Activated effector memory CD4-positive, alpha-beta T cell treated with anti-CD3 and anti-CD28 coated beads, Interleukin-2, amount 50 U/mL, for 16 hours (primary cell): ENCODE results near the gene KCNJ1.
A peak's percentile ranks its signal among the peaks of the same experiment; 100 is the strongest.

Experiments used
- DNase-seq: peaks from one replicate; pipeline ENCODE4 v3.0.0-alpha.2; 2020

The KCNJ1 gene

DNA sequence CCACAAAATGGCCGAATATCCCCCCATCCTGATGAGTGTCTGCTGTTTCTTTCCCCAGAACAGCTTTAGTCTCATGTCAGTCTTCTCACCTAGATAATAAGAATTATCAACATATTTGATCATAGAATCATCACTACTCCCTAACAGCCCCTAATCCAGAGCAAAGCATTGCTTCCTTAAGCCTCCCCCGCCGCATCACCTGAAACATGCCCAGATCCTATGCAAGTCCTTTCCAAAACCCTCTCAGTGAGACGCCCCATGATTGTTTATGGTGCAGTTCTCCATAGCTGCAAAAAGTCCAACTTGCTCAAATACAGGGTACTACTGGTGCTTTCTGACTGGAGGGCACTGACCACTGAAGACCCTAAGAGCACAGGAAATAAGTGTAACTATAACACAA, 20.1 kb downstream of the KCNJ1 start:
- DNase-seq, result no peak

- no peak for DNase-seq
Observed at GRCh38 chr11:128845334-128845780, 21.7 kb downstream of the KCNJ1 start.

DNA sequence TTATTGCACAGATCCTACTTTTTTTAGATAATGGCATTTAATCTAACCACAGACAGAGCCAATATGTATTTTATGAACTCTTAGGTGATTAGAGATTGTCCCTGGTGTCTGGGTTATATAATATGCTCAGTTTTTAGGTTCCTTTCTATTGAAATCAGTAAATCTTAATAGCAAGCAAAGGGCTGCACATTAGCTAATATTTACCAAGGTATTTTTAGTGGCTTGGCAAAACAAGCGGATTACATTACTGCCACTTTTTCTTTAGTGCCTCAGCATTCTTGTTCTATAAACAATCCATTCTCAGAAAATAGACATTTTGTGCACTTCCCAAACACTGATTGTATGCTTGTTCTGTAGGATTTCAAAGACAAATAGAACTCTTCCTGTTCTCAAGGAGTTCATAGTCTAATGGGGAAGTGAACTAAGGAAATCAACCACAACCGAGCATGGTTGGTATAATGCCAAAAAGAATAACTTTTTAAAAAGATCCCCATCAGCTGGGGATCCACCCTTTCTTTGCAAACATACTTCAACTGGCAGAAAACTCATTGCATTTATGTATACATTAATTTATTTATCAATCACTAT, 23.8 kb downstream of the KCNJ1 start:
- no peak for DNase-seq

DNA sequence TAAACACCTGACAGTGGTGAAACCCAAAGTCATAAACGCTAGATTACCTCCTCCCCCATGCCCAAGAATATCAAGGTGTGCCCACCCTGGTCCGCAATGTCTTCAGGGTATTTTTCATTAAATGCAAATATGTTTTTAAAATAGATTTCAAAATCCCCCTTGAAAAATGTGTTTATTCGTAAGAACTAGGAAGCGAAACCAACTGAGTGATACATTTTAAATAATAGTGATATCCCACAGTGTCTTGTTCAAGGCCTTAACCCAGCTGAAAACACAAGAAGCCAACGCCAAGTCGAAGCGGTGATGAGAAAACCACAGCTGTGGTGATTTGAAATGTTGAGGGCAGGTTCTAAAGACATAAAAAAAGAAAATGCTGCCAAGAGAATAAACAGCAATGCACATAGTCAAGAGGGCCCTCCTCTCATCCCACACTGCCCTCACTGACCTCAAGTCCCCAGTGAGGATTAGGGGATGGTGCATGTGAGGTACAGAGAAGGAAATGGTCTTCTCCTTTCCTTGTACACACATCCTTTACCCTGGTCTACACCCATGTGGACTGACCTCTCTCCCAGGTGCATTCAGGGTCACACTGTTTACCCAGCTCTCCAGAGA, 25.5 kb downstream of the KCNJ1 start:
- no peak for DNase-seq

DNA sequence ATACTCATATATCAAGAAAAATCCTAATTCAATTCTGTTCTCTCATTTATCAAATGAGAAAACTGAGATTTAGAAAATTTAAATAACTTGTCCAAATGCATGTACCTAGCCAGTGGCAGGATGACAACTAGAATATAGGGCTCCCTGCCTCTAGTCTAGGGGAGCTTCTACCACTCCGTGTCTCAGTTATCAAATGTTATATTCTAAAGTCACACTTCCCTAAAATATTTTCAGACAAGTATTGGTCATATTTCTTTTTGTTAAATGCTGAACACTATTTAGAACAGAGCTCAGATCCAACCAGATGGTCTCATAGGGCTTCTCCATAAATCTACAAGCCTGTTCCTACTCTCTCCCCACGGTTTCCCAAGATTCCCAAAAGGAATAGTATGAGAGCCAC, 26.3 kb downstream of the KCNJ1 start:
- no peak for DNase-seq

- DNase-seq, result no peak
Observed at GRCh38 chr11:128840137-128840536, 27.0 kb downstream of the KCNJ1 start.

DNA sequence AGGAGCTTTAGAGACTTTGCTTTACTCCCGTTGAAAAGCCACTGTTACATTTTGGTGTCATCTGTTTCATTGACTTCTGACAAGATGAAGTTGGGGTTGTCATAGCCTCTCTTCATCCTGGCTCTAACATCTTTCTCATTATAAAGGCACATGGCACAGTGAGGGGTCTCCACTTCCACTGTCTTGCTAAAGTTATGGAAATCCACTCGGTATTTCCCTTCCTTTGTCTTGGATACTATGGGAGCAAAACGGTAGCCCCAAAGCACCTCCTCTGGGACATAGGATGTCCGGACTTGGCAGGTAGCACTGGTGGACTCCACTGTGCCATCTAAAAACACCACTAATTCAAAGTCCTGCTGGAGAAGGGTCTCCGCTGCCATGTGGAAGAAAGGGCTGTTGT, 28.0 kb downstream of the KCNJ1 start:
- DNase-seq, result no peak

DNA sequence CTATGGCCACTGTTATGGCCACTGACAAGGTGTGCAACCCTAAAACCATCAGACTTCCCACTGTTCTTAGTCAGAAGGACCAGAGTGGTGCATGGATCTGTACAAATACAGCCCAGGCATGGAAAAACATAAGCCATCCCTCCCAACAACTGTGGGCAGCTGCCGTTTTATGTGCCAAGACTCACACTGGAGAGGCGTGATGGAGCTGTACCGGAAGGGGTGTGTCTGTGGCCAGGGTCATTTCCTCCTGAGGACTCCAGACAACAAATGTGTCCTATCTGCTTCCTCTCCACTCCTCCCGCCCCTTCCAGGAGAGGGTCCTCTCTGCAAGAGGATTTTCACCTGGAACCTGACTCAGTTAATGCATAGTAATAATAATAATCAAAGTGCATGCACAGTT, 29.5 kb downstream of the KCNJ1 start:
- DNase-seq, result peak; percentile 69

DNA sequence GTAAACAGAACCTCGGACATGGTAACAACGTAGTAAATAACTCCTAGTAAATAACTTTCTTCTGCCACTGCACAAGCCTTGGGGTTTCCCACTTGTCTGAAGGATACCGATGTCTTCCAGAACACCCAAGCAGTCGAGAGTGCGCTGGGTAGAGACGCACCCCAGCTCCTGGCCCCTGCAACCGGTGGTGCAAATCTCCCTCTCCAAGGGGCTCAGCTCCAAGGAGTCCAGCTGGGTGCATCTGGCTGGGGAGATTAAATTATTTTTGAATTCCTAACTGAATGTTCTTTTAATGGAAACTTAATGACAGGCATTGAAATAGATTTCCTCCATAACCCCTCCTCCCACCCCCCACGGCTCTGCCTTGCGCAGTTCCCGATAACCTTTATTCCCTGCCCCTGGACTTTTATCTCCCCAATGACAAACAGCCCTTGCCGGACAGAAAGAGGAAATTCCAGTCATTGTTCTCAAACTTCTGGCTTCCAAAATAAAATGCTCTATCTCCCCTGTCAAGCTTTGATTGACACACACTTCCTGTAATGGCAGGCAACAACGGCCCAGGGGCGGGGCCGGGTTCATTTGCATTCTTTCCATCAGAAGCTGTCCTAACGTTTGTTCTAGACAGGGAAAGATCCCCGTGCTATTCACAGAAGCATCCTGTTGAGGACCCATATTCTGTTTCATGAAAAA, 31.2 kb downstream of the KCNJ1 start:
- DNase-seq, result no peak

DNA sequence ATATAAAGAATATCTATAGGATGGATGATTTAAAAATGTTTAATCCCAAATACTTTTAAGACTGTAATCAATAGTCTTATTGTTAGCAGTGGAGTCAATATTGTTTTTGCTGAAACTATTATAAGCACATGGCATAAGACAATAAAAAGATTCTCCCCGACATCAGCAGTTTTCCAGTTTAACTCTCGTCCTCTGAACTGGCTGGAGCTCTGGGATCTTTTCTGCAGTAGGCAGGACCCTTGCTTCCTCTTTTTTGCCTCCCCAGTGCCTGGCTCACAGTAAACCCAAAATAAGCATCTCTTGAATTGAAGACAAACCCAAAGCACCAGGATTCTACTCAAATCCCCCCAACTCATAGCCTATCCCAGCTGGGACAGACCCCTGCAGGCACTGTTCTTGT, 32.9 kb downstream of the KCNJ1 start:
- DNase-seq, result no peak

DNA sequence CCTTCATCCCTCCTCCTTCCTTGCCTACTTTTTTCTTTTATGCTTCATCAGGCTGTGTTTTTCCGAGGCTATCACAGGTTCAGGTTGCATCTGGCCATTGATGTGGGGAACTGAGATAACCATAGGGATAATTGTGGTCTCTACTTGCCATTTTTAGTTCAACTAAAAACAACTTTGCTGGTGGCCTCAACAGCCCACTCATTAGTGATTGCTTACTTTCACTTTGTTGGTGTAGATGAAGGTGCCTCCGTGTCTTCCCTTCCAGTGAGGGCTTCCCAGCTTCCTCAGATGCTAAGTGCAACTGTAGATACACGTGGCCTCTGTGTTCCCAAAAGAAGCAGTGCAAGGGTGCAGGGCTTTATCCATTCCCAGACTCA, 35.0 kb downstream of the KCNJ1 start:
- DNase-seq, result no peak

DNA sequence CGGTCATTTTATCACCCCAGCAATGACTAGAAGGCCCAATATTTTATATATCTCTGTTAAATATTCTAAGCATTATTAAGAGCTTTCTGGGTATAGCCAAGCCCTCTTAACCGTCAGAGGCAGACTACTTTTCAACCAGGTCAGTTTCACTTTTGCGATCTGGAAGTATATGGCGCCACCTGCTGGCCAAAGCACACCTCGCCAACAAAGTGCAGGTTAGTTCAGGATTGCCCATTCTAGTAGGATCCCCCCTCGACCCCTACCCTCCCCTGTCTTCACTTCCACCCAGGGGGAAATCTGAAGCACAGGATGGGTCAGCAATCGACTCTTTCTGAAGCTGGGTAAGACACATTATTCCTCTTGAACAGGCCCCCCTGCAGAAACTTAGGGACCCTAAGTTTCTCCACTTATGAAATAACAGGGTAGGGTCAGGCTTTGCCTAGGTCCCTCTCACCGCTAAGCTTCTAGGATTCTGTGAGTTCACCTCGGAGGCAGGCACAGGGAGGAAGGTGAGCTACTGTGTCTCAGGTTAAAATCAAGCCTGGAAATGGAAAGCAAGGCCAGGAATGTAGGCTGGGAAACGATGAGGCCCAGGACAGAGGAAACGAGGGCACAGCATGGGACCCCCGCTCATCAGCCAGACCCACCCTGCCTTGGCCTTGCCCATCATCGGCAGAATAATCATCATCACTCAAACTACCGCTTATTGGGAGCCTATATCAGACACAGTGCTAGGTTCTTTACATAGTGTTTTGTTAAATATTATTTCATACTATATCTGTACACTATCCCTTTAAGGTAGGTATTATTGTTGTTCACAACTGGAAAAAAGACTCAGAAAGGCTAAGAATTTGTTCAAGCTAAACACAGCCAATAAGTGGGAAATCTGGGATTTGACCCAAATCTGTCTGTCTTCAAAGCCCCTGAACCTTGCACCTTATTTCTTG, 35.6 kb downstream of the KCNJ1 start:
- peak; percentile 96 for DNase-seq

DNA sequence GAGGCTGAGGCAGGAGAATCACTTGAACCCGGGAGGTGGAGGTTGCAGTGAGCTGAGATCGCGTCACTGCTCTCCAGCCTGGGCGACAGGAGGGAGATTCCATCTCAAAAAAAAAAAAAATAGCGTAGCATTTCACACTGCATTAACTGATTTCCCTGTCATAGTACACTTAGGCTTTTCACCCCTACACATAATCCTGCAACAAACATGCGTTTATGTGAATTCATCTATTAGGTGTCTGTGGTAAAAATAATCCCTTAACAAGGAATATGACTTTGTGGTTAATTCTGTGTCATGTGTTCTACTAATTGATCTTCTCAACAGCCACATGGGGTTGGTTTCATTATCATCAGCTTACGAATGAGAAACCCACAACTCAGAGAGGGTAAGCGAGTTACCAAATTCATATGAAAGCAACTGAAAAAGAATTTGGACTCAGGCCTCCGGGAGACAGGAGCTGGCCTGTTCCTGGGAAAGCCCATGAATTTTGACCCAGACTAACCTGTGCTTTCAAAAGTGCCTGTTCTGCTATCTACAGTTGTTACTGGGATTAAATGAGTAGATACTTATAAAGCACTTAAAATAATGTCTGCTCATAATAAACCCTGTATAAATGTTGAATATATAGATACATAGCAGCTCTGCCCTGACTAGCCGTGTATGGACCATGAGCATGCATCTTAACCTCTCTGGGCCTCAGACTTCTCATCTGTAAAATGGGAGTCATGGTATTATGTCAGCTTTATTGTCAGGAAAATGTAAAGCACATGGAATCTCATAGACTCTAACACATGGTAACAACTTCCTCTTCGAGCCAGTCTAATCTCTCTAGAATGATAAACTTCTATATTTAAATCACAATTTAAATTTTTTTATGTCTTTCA, 36.6 kb downstream of the KCNJ1 start:
- DNase-seq, result no peak

- DNase-seq, result no peak
Observed at GRCh38 chr11:128828350-128828749, 38.7 kb downstream of the KCNJ1 start.

GRCh38 chr11:128827191-128827893, 39.8 kb downstream of the KCNJ1 start:
- no peak for DNase-seq

DNA sequence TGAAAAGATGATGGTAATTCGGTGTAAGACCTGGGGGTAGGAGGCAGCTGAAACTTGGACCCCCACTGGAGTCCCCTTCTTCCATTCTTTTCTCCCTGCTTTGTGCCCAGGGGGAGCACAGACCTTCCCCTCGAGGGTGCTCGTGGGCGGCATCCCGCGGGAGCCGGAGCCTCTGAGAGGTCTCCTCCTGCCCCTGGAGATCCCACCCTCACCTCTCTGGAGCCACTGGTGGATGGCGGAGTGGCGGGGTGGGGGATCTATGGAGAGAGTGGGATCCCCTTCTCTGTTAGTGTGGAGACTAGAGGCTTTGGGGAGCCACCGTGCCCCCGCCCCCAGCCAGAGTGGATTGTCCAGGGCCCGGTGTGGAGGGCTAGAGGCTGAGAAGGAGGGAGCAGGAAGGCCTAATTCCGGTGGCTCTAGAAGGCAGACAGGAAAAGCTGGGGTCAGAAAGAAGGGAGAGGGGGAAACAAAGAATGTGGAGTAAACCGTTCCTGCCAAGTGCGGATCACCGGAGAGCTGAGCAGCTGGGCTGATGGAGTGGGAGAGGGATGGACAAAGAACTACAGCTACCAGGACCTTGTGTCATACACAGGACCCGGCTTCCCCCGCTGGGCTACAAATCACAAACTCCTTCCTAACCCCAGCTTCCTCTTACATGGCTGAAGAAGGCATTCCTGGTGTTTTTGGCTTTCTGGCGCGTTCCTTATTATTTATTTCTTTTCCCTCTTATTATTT, 41.9 kb downstream of the KCNJ1 start:
- no peak for DNase-seq

GRCh38 chr11:128824191-128825049, 42.7 kb downstream of the KCNJ1 start:
- DNase-seq, result no peak

- no peak for DNase-seq
Observed at GRCh38 chr11:128823753-128824152, 43.3 kb downstream of the KCNJ1 start.

DNA sequence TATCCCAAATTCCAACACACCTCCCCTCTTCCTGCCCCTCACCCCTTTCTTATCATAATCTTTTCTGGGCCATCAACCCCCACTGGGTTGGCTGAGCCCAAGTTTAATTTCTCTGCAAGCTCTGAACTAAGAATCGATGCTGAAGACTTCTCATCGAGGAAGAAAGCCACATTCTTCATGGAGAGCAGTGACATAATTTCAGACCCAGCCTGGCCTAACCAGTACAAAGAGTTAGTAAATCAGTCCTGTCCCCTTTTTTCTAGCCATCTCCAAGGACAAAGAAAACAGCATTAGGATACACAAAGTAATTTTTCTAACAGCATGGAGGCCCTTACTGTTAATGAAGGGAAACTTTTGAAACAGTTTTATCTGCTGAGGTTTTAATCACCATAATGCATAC, 45.0 kb downstream of the KCNJ1 start:
- DNase-seq, result no peak

- DNase-seq, result no peak
Observed at GRCh38 chr11:128821556-128821955, 45.5 kb downstream of the KCNJ1 start.
